ENCODE measurements around the gene CARD10. TPM values are rescaled to one million over a fixed set of nuclear protein-coding genes. Genes with fewer than 3 reads are reported as not detected.

The CARD10 gene
- total RNA-seq, 5 donors from 2014 or later (not counting 1 experiment from before 2014, with no cell fraction given): 0.44 to 0.79 (median 0.52) TPM; not detected in 1

DNA sequence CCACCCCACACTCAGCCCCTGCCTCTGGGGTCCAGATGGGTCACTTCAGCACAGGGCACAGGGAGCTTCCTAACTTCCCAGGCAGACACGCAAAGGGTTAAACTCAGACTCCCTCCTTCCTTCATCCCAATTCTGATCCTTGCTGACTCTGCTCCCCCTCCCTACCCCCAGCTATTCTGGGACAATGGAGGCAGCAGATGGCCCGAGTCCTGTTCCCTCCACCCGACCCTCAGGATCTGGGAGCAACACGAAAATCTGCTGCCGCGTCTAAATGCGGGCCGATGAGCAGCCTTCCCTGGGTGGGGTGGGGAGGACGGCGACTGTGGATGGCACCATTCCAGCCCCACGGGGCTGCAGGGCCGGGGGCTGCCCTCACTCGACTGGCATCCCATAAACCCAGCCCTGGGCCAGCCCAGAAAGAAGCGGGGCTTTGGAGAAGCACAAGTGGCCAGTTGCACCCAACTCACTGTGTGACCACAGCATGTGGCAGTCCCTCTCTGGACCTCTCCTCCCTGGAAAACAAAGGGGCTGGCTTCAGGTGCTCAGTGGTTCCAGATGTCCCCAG is 51.7 kb downstream of the CARD10 start:
- H3K27me3 Mint-ChIP-seq: no peaks in the 10 kb centered on the region
- peaks cover 46% of the 10 kb centered on the region for H3K36me3 Mint-ChIP-seq
- no peak overlapping the region for H3K4me3 Mint-ChIP-seq
- DNase-seq: no peak
- no peak for ATAC-seq (replicated peaks in 1 of 4)
- H3K9me3 Mint-ChIP-seq: no peaks in the 10 kb centered on the region
- WGBS (ENCODE audit: insufficient coverage): 95% methylated on average over 6 of the region's 14 CpGs
- ChIA-PET POLR2A (no interaction called here), CTCF (no interaction called here)
- peaks cover 0 to under 1% of the 10 kb centered on the region in 2 experiments for H3K4me1 ChIP-seq (ENCODE audit: control insufficient read depth in 1 of 2, extremely low read depth in 1 of 2, insufficient read depth in 2 of 2, low read length in 2 of 2)
- H3K27me3 ChIP-seq (replicated peaks in 1 of 2; ENCODE audit: control insufficient read depth in 2 of 2, extremely low read depth in 1 of 2, insufficient read depth in 2 of 2, low read length in 1 of 2): no peaks in the 10 kb centered on the region
- H3K27ac Mint-ChIP-seq: no peak overlapping the region
- H3K27ac ChIP-seq (ENCODE audit: low read length): no peak overlapping the region
- H3K36me3 ChIP-seq (ENCODE audit: control insufficient read depth in 2 of 2, extremely low read depth in 1 of 2, insufficient read depth in 1 of 2, low read length in 1 of 2): peaks cover 29 to 61% of the 10 kb centered on the region in 2 donors
- H3K9me3 ChIP-seq: no peaks in the 10 kb centered on the region
- no peak overlapping the region for H3K4me3 ChIP-seq (ENCODE audit: control insufficient read depth in 1 of 2, extremely low read depth in 1 of 2, low read length in 1 of 2)
- peaks cover 4 to 32% (median 9%) of the 10 kb centered on the region in 3 donors for H3K4me1 Mint-ChIP-seq

DNA sequence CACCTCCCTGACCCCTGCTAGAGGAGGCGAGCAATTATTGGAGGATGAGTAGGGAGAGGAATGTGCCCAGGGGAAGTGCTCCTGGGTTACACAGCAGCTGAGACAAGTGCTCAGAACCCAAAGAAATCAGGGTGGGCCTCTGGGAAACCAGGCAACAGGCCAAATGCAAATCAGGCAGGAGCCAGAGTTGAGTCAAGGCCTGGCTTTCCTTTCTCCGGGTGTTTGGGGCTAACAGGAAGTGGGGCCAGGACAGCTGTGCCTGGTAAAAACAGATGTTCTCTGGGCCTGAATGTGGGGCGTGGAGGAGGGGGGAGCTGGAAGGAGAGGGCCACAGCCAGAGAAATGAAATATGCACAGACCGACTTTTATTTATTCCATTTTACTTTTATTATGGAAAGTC is 55.0 kb downstream of the CARD10 start:
- Histone ChIP-seq H3K4me3 (ENCODE audit: control insufficient read depth in 1 of 2, extremely low read depth in 1 of 2, low read length in 1 of 2) (no peak overlapping the region), H3K27ac (ENCODE audit: low read length) (no peak overlapping the region), H3K36me3 (ENCODE audit: control insufficient read depth in 2 of 2, extremely low read depth in 1 of 2, insufficient read depth in 1 of 2, low read length in 1 of 2) (peaks cover 14 to 34% of the 10 kb centered on the region in 2 donors), H3K4me1 (ENCODE audit: control insufficient read depth in 1 of 2, extremely low read depth in 1 of 2, insufficient read depth in 2 of 2, low read length in 2 of 2) (no peaks in the 10 kb centered on the region), H3K27me3 (replicated peaks in 1 of 2; ENCODE audit: control insufficient read depth in 2 of 2, extremely low read depth in 1 of 2, insufficient read depth in 2 of 2, low read length in 1 of 2) (no peaks in the 10 kb centered on the region), H3K9me3 (no peaks in the 10 kb centered on the region)
- Mint-ChIP-seq H3K27me3 (no peaks in the 10 kb centered on the region), H3K27ac (peak overlapping the region in 1 of 2 donors; percentile 34), H3K9me3 (no peaks in the 10 kb centered on the region), H3K4me3 (no peak overlapping the region), H3K4me1 (peaks cover 2 to 24% (median 12%) of the 10 kb centered on the region in 3 donors), H3K36me3 (peaks cover 45% of the 10 kb centered on the region)
- ChIA-PET CTCF (no interaction called here), POLR2A (no interaction called here)
- DNase-seq (no peak), ATAC-seq (replicated peaks in 1 of 4) (no peak)
- 0% methylated on average over 1 of the region's 4 CpGs for WGBS (ENCODE audit: insufficient coverage)

- Histone ChIP-seq H3K27ac (ENCODE audit: low read length) (no peak overlapping the region), H3K4me3 (ENCODE audit: control insufficient read depth in 1 of 2, extremely low read depth in 1 of 2, low read length in 1 of 2) (no peak overlapping the region), H3K4me1 (ENCODE audit: control insufficient read depth in 1 of 2, extremely low read depth in 1 of 2, insufficient read depth in 2 of 2, low read length in 2 of 2) (no peaks in the 10 kb centered on the region), H3K9me3 (no peaks in the 10 kb centered on the region), H3K27me3 (replicated peaks in 1 of 2; ENCODE audit: control insufficient read depth in 2 of 2, extremely low read depth in 1 of 2, insufficient read depth in 2 of 2, low read length in 1 of 2) (no peaks in the 10 kb centered on the region), H3K36me3 (ENCODE audit: control insufficient read depth in 2 of 2, extremely low read depth in 1 of 2, insufficient read depth in 1 of 2, low read length in 1 of 2) (peaks cover 11 to 31% of the 10 kb centered on the region in 2 donors)
- POLR2A ChIA-PET: no interaction called here
- H3K36me3 Mint-ChIP-seq: peaks cover 39% of the 10 kb centered on the region
- no peak overlapping the region for H3K27ac Mint-ChIP-seq
- peak in 1 of 35 experiments; percentile 27 for DNase-seq
- ATAC-seq (replicated peaks in 1 of 4): no peak
- H3K27me3 Mint-ChIP-seq: no peaks in the 10 kb centered on the region
- H3K9me3 Mint-ChIP-seq: no peaks in the 10 kb centered on the region
- CTCF ChIA-PET: no interaction called here
- peaks cover 2 to 22% (median 9%) of the 10 kb centered on the region in 3 donors for H3K4me1 Mint-ChIP-seq
- H3K4me3 Mint-ChIP-seq: no peak overlapping the region
- WGBS (ENCODE audit: insufficient coverage): no CpG with 5 or more reads among the region's 5 CpGs
These were observed 56.2 kb downstream of the CARD10 start for GRCh38 chr22:37462983-37463382.

GRCh38 chr22:37462436-37462835 is 56.8 kb downstream of the CARD10 start:
- WGBS (ENCODE audit: insufficient coverage): 90% methylated on average over 3 of the region's 5 CpGs
- H3K27ac Mint-ChIP-seq: peak overlapping the region in 1 of 2 donors; percentile 3
- H3K9me3 ChIP-seq: no peaks in the 10 kb centered on the region
- POLR2A ChIA-PET: no interaction called here
- H3K9me3 Mint-ChIP-seq: no peaks in the 10 kb centered on the region
- H3K4me1 ChIP-seq (ENCODE audit: control insufficient read depth in 1 of 2, extremely low read depth in 1 of 2, insufficient read depth in 2 of 2, low read length in 2 of 2): peaks cover 0 to 1% of the 10 kb centered on the region in 2 experiments
- no peak for DNase-seq
- no peak overlapping the region for H3K27ac ChIP-seq (ENCODE audit: low read length)
- H3K4me3 Mint-ChIP-seq: no peak overlapping the region
- peaks cover 36% of the 10 kb centered on the region for H3K36me3 Mint-ChIP-seq
- no peaks in the 10 kb centered on the region for H3K27me3 Mint-ChIP-seq
- H3K4me1 Mint-ChIP-seq: peaks cover 2 to 19% (median 8%) of the 10 kb centered on the region in 3 donors
- H3K4me3 ChIP-seq (ENCODE audit: control insufficient read depth in 1 of 2, extremely low read depth in 1 of 2, low read length in 1 of 2): no peak overlapping the region
- no peaks in the 10 kb centered on the region for H3K27me3 ChIP-seq (replicated peaks in 1 of 2; ENCODE audit: control insufficient read depth in 2 of 2, extremely low read depth in 1 of 2, insufficient read depth in 2 of 2, low read length in 1 of 2)
- no peak for ATAC-seq (replicated peaks in 1 of 4)
- CTCF ChIA-PET: interaction anchor here in 1 of 2 donors (0.7 kb wide), 1 partner anchor 466 kb away, joined by 3 read pairs; no protein-coding TSS in a partner anchor
- H3K36me3 ChIP-seq (ENCODE audit: control insufficient read depth in 2 of 2, extremely low read depth in 1 of 2, insufficient read depth in 1 of 2, low read length in 1 of 2): peaks cover 11 to 26% of the 10 kb centered on the region in 2 donors

DNA sequence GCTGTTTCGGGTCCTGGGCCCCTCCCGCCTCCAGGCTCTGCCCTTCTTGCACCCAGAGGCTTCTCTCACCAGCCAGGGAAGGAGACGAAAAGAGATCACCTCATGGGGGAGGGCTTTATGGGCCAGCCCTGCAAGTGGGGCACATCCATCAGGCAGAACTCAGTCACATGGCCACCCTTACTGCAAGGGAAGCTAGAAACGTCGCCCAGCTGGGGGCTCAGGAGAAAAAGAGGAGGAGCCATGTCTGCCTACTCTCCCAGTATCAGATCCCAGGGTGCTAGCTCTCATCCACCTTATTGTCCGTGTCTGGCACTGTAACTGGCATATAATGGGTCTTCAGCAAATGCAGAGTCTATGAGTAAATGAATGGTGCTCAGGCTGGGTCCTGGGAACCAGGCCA is 57.3 kb downstream of the CARD10 start:
- ChIA-PET CTCF (interaction anchor here in 1 of 2 donors (0.7 kb wide), 1 partner anchor 465 kb away, joined by 3 read pairs; no protein-coding TSS in a partner anchor), POLR2A (interaction anchor here in 1 of 2 donors (0.6 kb wide), 1 partner anchor 62 kb away, joined by 3 read pairs; no protein-coding TSS in a partner anchor)
- Histone ChIP-seq H3K4me1 (ENCODE audit: control insufficient read depth in 1 of 2, extremely low read depth in 1 of 2, insufficient read depth in 2 of 2, low read length in 2 of 2) (peaks cover 0 to 3% of the 10 kb centered on the region in 2 experiments), H3K4me3 (ENCODE audit: control insufficient read depth in 1 of 2, extremely low read depth in 1 of 2, low read length in 1 of 2) (no peak overlapping the region), H3K36me3 (ENCODE audit: control insufficient read depth in 2 of 2, extremely low read depth in 1 of 2, insufficient read depth in 1 of 2, low read length in 1 of 2) (peaks cover 11 to 22% of the 10 kb centered on the region in 2 donors), H3K27me3 (replicated peaks in 1 of 2; ENCODE audit: control insufficient read depth in 2 of 2, extremely low read depth in 1 of 2, insufficient read depth in 2 of 2, low read length in 1 of 2) (no peaks in the 10 kb centered on the region), H3K27ac (ENCODE audit: low read length) (no peak overlapping the region), H3K9me3 (no peaks in the 10 kb centered on the region)
- Mint-ChIP-seq H3K9me3 (no peaks in the 10 kb centered on the region), H3K27me3 (no peaks in the 10 kb centered on the region), H3K4me1 (peaks cover 5 to 22% (median 9%) of the 10 kb centered on the region in 3 donors), H3K36me3 (peaks cover 32% of the 10 kb centered on the region), H3K27ac (peak overlapping the region in 1 of 2 donors; percentile 3), H3K4me3 (no peak overlapping the region)
- 65% methylated on average over 5 of the region's 6 CpGs for WGBS (ENCODE audit: insufficient coverage)
- ATAC-seq (replicated peaks in 1 of 4): no peak
- DNase-seq: no peak

GRCh38 chr22:37460684-37461083 is 58.5 kb downstream of the CARD10 start:
- Mint-ChIP-seq H3K27me3 (no peaks in the 10 kb centered on the region), H3K27ac (no peak overlapping the region), H3K4me1 (peaks cover 3 to 19% (median 8%) of the 10 kb centered on the region in 3 donors), H3K36me3 (peaks cover 24% of the 10 kb centered on the region), H3K4me3 (no peak overlapping the region), H3K9me3 (no peaks in the 10 kb centered on the region)
- Histone ChIP-seq H3K27me3 (replicated peaks in 1 of 2; ENCODE audit: control insufficient read depth in 2 of 2, extremely low read depth in 1 of 2, insufficient read depth in 2 of 2, low read length in 1 of 2) (peaks cover 0 to 2% of the 10 kb centered on the region in 2 experiments), H3K4me3 (ENCODE audit: control insufficient read depth in 1 of 2, extremely low read depth in 1 of 2, low read length in 1 of 2) (no peak overlapping the region), H3K27ac (ENCODE audit: low read length) (no peak overlapping the region), H3K4me1 (ENCODE audit: control insufficient read depth in 1 of 2, extremely low read depth in 1 of 2, insufficient read depth in 2 of 2, low read length in 2 of 2) (peaks cover 0 to 3% of the 10 kb centered on the region in 2 experiments), H3K9me3 (no peaks in the 10 kb centered on the region), H3K36me3 (ENCODE audit: control insufficient read depth in 2 of 2, extremely low read depth in 1 of 2, insufficient read depth in 1 of 2, low read length in 1 of 2) (peaks cover 3 to 10% of the 10 kb centered on the region in 2 donors)
- ATAC-seq (replicated peaks in 1 of 4) (no peak), DNase-seq (no peak)
- 100% methylated on average over 1 of the region's 3 CpGs for whole genome bisulfite sequencing (ENCODE audit: insufficient coverage)
- ChIA-PET CTCF (interaction anchor here in 1 of 2 donors (0.6 kb wide), 1 partner anchor 84 kb away, joined by 3 read pairs; no protein-coding TSS in a partner anchor), POLR2A (no interaction called here)

All from T-cell (primary cell).